Activated naive CD4-positive, alpha-beta T cell treated with Interleukin-2 at 50 U/mL for 16 hours (primary cell): ENCODE data around the gene HSF4.

Experiments
- DNase-seq: peaks from one replicate; pipeline ENCODE4 v3.0.0-alpha.2; 2020

HSF4 gene

GRCh38 chr16:67204076-67204475 is 39.5 kb downstream of the HSF4 start:
- no peak for DNase-seq

DNA sequence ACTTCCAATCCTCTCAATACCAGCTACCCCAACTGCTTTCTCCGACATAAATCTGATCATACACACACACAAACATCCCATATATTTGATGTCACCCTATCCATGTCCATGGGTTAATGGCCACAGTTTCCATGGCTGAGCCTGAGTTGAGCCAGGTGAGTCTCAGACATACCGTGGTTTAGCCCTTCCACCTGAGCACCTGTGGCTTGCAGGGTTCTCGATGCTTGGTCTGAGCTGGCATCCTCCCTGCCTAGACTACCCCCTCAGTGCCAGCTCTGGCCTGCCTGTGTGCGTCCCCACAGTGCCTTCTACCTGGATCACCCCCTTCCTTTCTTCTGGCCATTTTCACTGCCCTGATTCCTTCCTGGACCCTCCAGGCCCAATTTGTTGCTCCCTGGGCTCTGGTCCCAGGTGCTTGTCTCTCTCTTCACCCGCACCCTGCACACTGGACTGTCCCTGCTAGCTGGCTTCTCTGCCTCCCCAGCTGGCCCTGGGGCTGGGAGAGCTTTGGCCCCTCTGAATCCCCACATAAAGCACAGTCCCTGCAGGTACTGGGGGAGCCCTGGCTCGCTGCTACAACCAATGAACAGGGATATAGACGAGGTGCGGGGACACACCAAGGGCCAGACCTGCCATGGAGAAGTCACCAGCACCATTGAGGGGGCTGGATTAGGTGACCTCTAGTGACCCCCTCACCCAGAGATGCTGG is 41.7 kb downstream of the HSF4 start:
- DNase-seq: no peak

GRCh38 chr16:67206838-67207248 is 42.3 kb downstream of the HSF4 start:
- DNase-seq: no peak

DNA sequence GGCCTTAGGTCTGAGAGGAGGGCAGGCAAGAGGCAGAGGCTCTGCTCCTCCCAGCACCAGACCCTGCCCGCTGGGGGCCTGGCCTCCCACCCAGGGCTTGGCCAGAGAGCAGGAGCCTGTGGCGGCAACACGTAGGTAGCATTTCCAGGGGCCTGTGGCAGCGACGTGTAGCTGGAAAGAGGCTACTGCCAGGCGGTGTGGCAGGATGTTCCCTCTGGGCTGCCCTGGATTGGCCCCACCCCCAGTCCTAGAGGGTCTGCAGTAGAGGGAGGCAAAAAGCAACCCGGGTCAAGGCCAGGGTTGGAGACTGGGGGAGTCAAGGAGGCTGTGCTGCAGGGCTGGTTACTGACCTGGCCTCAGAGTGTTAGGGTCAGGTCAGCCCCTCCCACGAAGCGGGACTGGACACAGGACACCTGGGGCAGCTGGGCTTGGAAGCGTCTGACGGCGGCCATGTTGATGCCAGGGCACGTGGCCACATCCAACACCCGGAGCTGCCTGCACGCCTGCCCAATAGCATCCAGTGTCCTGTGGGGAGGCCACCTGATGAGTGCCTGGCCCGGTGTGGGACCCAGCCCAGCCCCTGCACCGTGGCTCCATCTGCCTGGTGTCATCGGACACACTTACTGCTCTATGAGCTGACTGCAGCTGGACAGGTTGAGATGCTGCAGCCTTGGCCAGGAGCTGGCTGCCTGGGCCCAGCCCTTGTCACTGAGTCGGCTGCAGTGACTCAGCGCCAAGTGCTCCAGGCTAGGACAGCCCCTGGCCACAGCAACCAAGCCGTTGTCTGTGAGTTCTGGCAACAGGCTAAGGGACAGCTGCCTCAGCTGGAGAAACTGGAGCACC is 42.9 kb downstream of the HSF4 start:
- DNase-seq: no peak

- no peak for DNase-seq
Measured at GRCh38 chr16:67208154-67208896, 43.8 kb downstream of the HSF4 start.

GRCh38 chr16:67209565-67209964 is 45.0 kb downstream of the HSF4 start:
- no peak for DNase-seq

DNA sequence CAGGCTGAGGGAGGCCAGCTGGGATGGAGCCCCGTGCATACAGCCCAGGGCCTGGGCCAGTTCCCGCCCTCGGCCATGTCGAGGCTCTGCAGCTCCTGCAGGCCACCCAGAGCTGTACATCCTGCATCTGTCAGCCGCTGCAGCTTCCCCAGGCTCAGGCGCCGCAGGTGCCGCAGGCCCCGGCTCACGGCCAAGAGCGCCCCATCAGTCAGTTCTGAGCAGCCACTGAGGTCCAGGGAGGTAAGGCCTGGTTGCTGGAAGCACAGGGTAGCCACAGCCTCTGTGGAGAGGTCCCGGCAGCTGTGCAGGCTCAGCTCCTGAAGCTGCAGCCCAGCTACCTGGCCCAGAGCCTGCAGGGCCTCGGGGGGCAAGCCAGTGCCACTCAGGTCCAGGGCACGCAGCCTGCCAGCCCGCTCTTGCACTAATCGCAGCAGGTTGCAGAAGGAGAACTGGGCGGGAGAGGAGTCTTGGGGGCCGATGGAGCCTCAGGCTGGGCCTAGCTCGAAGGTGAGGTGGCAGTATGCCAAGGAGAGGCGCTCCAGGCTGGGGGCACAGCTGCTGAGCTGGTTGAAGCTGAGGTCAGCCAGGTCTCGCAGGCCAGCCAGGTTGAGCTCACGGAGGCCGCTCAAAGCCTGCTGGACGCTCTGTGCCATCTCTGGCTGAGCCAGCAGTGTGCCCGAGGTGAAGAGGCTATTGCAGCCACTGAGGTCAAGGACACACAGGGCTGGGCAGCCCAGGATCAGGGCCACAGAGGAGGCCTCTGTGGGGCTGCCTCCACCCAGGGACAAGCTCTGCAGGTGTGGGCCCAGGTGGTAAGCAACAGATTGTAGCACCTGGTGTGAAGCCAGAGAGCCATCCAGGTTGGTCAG is 45.8 kb downstream of the HSF4 start:
- DNase-seq: no peak

- DNase-seq: no peak
Measured at GRCh38 chr16:67211674-67212073, 47.1 kb downstream of the HSF4 start.

GRCh38 chr16:67212766-67213165 is 48.2 kb downstream of the HSF4 start:
- no peak for DNase-seq

- no peak for DNase-seq
Measured at GRCh38 chr16:67213197-67214019, 48.9 kb downstream of the HSF4 start.

DNA sequence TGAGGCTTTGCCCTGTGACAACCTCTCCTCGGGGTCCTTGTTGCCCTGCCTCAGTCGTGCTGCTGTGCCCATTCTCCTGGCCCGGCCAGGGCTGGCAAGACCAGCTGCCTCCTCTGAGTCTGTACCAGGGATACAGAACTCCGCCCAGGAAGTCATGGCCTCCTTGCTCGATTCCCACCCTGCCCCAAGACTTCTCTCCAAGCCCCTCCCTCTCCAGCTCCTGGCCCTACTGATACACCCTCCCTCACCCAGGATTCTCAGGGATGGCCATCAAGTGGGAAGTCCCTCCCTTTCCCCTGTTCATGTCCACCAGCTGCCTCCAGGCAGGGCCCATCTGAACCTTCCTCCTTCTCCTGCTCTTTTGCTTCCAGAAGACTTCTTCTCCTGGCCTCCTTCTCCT is 51.2 kb downstream of the HSF4 start:
- DNase-seq: no peak

- DNase-seq: no peak
Measured at GRCh38 chr16:67216612-67217490, 52.3 kb downstream of the HSF4 start.
